HG03175 (cell line): Measurements from ENCODE around the gene CEP44.
A peak's percentile ranks its signal among the peaks of the same experiment; 100 is the strongest.
"Not testable (repeated sequence)": the region's sequence is repeated elsewhere in the genome, so short reads cannot be mapped to it uniquely, and the experiment has no call there.

Source experiments
- ATAC-seq: cut with Tn5 transposase; IDR thresholded peaks from one replicate; pipeline ENCODE4 v1.9.1; 2021; ENCODE audit warnings: mild to moderate bottlenecking, moderate library complexity; ENCODE audit not compliant: unreplicated experiment

Gene CEP44

GRCh38 chr4:174320494-174321199 lies 36.9 kb downstream of the CEP44 start:
- no peak for ATAC-seq

- ATAC-seq: no peak
Measured at GRCh38 chr4:174324236-174324635, 40.5 kb downstream of the CEP44 start.

- no peak for ATAC-seq
Measured at GRCh38 chr4:174324725-174325124, 41.0 kb downstream of the CEP44 start.

- ATAC-seq: no peak
Measured at GRCh38 chr4:174332741-174333493, 49.2 kb downstream of the CEP44 start.

GRCh38 chr4:174334628-174335027 lies 50.9 kb downstream of the CEP44 start:
- peak; percentile 94 for ATAC-seq

- no peak for ATAC-seq
Measured at GRCh38 chr4:174340714-174341113, 57.0 kb downstream of the CEP44 start.

- ATAC-seq: no peak
Measured at GRCh38 chr4:174349156-174349555, 65.4 kb downstream of the CEP44 start.

GRCh38 chr4:174352061-174352819 lies 68.5 kb downstream of the CEP44 start:
- no peak for ATAC-seq

GRCh38 chr4:174357321-174357720 lies 73.6 kb downstream of the CEP44 start:
- ATAC-seq: no peak

GRCh38 chr4:174358410-174358809 lies 74.7 kb downstream of the CEP44 start:
- ATAC-seq: peak; percentile 63

- peak; percentile 98 for ATAC-seq
Measured at GRCh38 chr4:174358829-174359228, 75.1 kb downstream of the CEP44 start.

GRCh38 chr4:174362340-174362739 lies 78.6 kb downstream of the CEP44 start:
- ATAC-seq: no peak

GRCh38 chr4:174363782-174364181 lies 80.1 kb downstream of the CEP44 start:
- ATAC-seq: not testable (repeated sequence)

GRCh38 chr4:174365018-174365587 lies 81.4 kb downstream of the CEP44 start:
- ATAC-seq: no peak

GRCh38 chr4:174369985-174370384 lies 86.3 kb downstream of the CEP44 start:
- ATAC-seq: no peak

- ATAC-seq: no peak
Measured at GRCh38 chr4:174373821-174374220, 90.1 kb downstream of the CEP44 start.

- no peak for ATAC-seq
Measured at GRCh38 chr4:174375422-174375821, 91.7 kb downstream of the CEP44 start.

GRCh38 chr4:174377613-174378012 lies 93.9 kb downstream of the CEP44 start:
- ATAC-seq: no peak

GRCh38 chr4:174378951-174379350 lies 95.2 kb downstream of the CEP44 start:
- no peak for ATAC-seq

- ATAC-seq: not testable (repeated sequence)
Measured at GRCh38 chr4:174380206-174380605, 96.5 kb downstream of the CEP44 start.

- no peak for ATAC-seq
Measured at GRCh38 chr4:174380699-174381439, 97.2 kb downstream of the CEP44 start.
